ENCODE results near the gene EXOC3. TPM values are rescaled to one million over a fixed set of nuclear protein-coding genes. Genes with fewer than 3 reads are reported as not detected.

EXOC3 gene
- total RNA-seq, 1 experiment from 2014 or later: 52.4 TPM

DNA sequence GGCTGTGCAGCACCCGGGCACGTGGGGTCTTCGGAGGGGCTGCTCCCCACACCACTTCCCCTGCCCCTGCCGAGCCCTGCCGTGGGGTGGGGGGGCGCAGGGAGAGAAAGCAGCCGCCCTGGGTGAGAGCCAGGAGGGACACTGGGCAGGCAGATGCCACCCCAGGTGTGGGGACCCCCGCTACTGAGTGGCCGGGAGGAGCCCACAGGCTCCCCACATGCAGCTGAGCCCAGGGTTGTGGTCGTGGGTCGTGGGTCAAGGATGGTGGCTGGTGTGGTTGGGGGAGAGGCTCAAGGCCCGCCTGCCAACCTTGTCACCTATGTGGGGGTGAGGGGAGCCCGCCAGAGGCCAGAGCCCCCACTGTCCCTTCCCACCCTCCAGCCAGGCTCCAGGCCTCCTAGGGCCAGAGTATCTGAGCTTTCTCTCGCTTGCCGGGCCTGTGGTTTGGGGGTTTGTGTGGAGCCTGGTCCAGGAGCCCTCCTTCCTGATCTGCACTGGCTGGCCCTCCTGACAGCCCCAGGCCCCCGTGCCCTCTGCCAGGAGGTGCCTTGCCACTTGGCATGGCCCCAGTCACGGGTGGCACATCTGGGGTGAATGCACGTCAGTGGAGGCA lies 35.5 kb downstream of the EXOC3 start:
- no peak for DNase-seq (ENCODE audit: low read depth, low spot score)
- TF ChIP-seq TCF7L2 (IDR thresholded peaks at IDR 0.05; ENCODE audit: borderline replicate concordance, extremely low read depth, insufficient read depth, insufficient read length) (no peak), EZH2 (IDR thresholded peaks at IDR 0.05) (no peak), YY1 (IDR thresholded peaks at IDR 0.05; ENCODE audit: extremely low read depth, insufficient replicate concordance, low read depth, low read length) (no peak), FOSL1 (IDR thresholded peaks at IDR 0.05; ENCODE audit: low read depth) (no peak), POLR2AphosphoS5 (IDR thresholded peaks at IDR 0.05; ENCODE audit: low read depth, low read length) (no peak), EGR1 (IDR thresholded peaks at IDR 0.05; ENCODE audit: low read depth) (no peak), RAD21 (IDR thresholded peaks at IDR 0.05; ENCODE audit: low read depth) (no peak)
- Histone ChIP-seq H3K9me2 (ENCODE audit: insufficient read depth) (no peaks in the 10 kb centered on the region), H3K4me2 (ENCODE audit: low read length) (no peak overlapping the region), H3K4me3 (replicated peaks in 1 of 2; ENCODE audit: low read depth in 1 of 2, low read length in 2 of 2) (no peak overlapping the region), H3K4me1 (ENCODE audit: control insufficient read depth in 1 of 2, insufficient read depth in 2 of 2, low read length in 2 of 2) (peaks cover 0 to 16% of the 10 kb centered on the region in 2 experiments; a peak in 2 of 4 replicates), H4K20me1 (ENCODE audit: insufficient read depth) (no peaks in the 10 kb centered on the region), H3K27me3 (ENCODE audit: insufficient read depth, low read length) (no peaks in the 10 kb centered on the region), H3K36me3 (ENCODE audit: control insufficient read depth in 1 of 2, insufficient read depth in 2 of 2, low read length in 2 of 2) (no peaks in the 10 kb centered on the region), H2AFZ (ENCODE audit: low read depth, low read length, poor library complexity, severe bottlenecking) (no peak overlapping the region), H3K9me3 (ENCODE audit: control insufficient read depth in 1 of 2, insufficient read depth in 1 of 2, low read depth in 1 of 2, low read length in 2 of 2) (no peaks in the 10 kb centered on the region), H3K9ac (ENCODE audit: low read length) (no peak overlapping the region), H3K27ac (ENCODE audit: low read depth, low read length) (no peak overlapping the region), H3K79me2 (ENCODE audit: insufficient read depth, low read length) (no peaks in the 10 kb centered on the region; the same call in 1 of the 2 replicates)
- ChIA-PET RAD21 (ENCODE audit: low non-redundant PET in 1 of 2, low total read pairs in 2 of 2, uncharacterized antibody in 2 of 2, unreplicated experiment in 2 of 2) (no interaction called here), CTCF (no interaction called here), POLR2A (no interaction called here)
- no TSS peak for BruUV-seq (replicated peaks)
- ATAC-seq: no peak
- intact Hi-C loops (cut with micrococcal nuclease): no loop called here

GRCh38 chr5:478982-479535 lies 36.1 kb downstream of the EXOC3 start:
- no peak for ATAC-seq
- RAD21 ChIA-PET (ENCODE audit: low non-redundant PET in 1 of 2, low total read pairs in 2 of 2, uncharacterized antibody in 2 of 2, unreplicated experiment in 2 of 2): no interaction called here
- no TSS peak for BruUV-seq (replicated peaks)
- TF ChIP-seq EZH2 (IDR thresholded peaks at IDR 0.05): no peak
- TF ChIP-seq ELF1 (IDR thresholded peaks at IDR 0.05; ENCODE audit: borderline replicate concordance, low read depth): no peak
- TF ChIP-seq TCF7L2 (IDR thresholded peaks at IDR 0.05; ENCODE audit: borderline replicate concordance, extremely low read depth, insufficient read depth, insufficient read length): no peak
- TF ChIP-seq MAX (IDR thresholded peaks at IDR 0.05): no peak
- TF ChIP-seq SRF (IDR thresholded peaks at IDR 0.05; ENCODE audit: low read depth): no peak
- no peak for TF ChIP-seq POLR2AphosphoS5 (IDR thresholded peaks at IDR 0.05; ENCODE audit: low read depth, low read length)
- TF ChIP-seq, protein P1, sequence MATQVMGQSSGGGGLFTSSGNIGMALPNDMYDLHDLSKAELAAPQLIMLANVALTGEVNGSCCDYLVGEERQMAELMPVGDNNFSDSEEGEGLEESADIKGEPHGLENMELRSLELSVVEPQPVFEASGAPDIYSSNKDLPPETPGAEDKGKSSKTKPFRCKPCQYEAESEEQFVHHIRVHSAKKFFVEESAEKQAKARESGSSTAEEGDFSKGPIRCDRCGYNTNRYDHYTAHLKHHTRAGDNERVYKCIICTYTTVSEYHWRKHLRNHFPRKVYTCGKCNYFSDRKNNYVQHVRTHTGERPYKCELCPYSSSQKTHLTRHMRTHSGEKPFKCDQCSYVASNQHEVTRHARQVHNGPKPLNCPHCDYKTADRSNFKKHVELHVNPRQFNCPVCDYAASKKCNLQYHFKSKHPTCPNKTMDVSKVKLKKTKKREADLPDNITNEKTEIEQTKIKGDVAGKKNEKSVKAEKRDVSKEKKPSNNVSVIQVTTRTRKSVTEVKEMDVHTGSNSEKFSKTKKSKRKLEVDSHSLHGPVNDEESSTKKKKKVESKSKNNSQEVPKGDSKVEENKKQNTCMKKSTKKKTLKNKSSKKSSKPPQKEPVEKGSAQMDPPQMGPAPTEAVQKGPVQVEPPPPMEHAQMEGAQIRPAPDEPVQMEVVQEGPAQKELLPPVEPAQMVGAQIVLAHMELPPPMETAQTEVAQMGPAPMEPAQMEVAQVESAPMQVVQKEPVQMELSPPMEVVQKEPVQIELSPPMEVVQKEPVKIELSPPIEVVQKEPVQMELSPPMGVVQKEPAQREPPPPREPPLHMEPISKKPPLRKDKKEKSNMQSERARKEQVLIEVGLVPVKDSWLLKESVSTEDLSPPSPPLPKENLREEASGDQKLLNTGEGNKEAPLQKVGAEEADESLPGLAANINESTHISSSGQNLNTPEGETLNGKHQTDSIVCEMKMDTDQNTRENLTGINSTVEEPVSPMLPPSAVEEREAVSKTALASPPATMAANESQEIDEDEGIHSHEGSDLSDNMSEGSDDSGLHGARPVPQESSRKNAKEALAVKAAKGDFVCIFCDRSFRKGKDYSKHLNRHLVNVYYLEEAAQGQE (IDR thresholded peaks at IDR 0.05; ENCODE audit: low read depth): no peak
- no peak for TF ChIP-seq RAD21 (IDR thresholded peaks at IDR 0.05; ENCODE audit: low read depth)
- no peak for TF ChIP-seq ZBTB33 (IDR thresholded peaks at IDR 0.05; ENCODE audit: extremely low read depth, insufficient replicate concordance, low read length)
- no peak for TF ChIP-seq FOSL1 (IDR thresholded peaks at IDR 0.05; ENCODE audit: low read depth)

More at GRCh38 chr5:478982-479535, 36.1 kb downstream of the EXOC3 start:
- ChIA-PET POLR2A (no interaction called here), CTCF (no interaction called here)
- Histone ChIP-seq H3K79me2 (ENCODE audit: insufficient read depth, low read length) (no peaks in the 10 kb centered on the region), H3K4me1 (ENCODE audit: control insufficient read depth in 1 of 2, insufficient read depth in 2 of 2, low read length in 2 of 2) (peaks cover 0 to 16% of the 10 kb centered on the region in 2 experiments; a peak in 2 of 4 replicates), H3K27ac (ENCODE audit: low read depth, low read length) (no peak overlapping the region), H3K9me3 (ENCODE audit: control insufficient read depth in 1 of 2, insufficient read depth in 1 of 2, low read depth in 1 of 2, low read length in 2 of 2) (no peaks in the 10 kb centered on the region), H2AFZ (ENCODE audit: low read depth, low read length, poor library complexity, severe bottlenecking) (no peak overlapping the region), H3K4me3 (replicated peaks in 1 of 2; ENCODE audit: low read depth in 1 of 2, low read length in 2 of 2) (no peak overlapping the region), H3K4me2 (ENCODE audit: low read length) (no peak overlapping the region), H3K9ac (ENCODE audit: low read length) (no peak overlapping the region), H3K27me3 (ENCODE audit: insufficient read depth, low read length) (no peaks in the 10 kb centered on the region), H4K20me1 (ENCODE audit: insufficient read depth) (no peaks in the 10 kb centered on the region), H3K9me2 (ENCODE audit: insufficient read depth) (no peaks in the 10 kb centered on the region), H3K36me3 (ENCODE audit: control insufficient read depth in 1 of 2, insufficient read depth in 2 of 2, low read length in 2 of 2) (no peaks in the 10 kb centered on the region)
- intact Hi-C loops (cut with micrococcal nuclease): no loop called here
- DNase-seq (ENCODE audit: low read depth, low spot score): no peak
